Neural progenitor cell (in vitro differentiated cells): ENCODE data around the gene GGTLC2. TPM values are rescaled to one million over a fixed set of nuclear protein-coding genes. Genes with fewer than 3 reads are reported as not detected.

Experiments used
- DNase-seq: peaks from one replicate; pipeline ENCODE4 v3.0.0-alpha.2; 2016; ENCODE audit warnings: low spot score
- H2AFZ ChIP-seq: fragments of 200-600 bp; sonication (generic); replicated peaks from 2 replicates; pipeline ENCODE4 v1.6.1; 2016; ENCODE audit warnings: antibody characterized with exemption
- H3F3A ChIP-seq: fragments of 200-600 bp; sonication (generic); 2 replicates; pipeline ENCODE4 v1.6.1; 2016; ENCODE audit warnings: antibody characterized with exemption, low read depth
- H3K27ac ChIP-seq: fragments of 200-600 bp; sonication (generic); 2 replicates; pipeline ENCODE4 v1.5.1; 2016; ENCODE audit warnings: mild to moderate bottlenecking
- H3K27me3 ChIP-seq: fragments of 200-600 bp; sonication (generic); 2 replicates; pipeline ENCODE4 v1.6.1; 2016; ENCODE audit warnings: mild to moderate bottlenecking, moderate library complexity
- H3K36me3 ChIP-seq: fragments of 200-600 bp; sonication (generic); 2 replicates; pipeline ENCODE4 v1.5.1; 2016
- H3K4me1 ChIP-seq: fragments of 200-600 bp; sonication (generic); 2 replicates; pipeline ENCODE4 v1.6.1; 2016; ENCODE audit warnings: mixed run types
- H3K4me2 ChIP-seq: fragments of 200-600 bp; sonication (generic); 2 replicates; pipeline ENCODE4 v1.6.1; 2016
- H3K4me3 ChIP-seq: fragments of 200-600 bp; sonication (generic); 2 replicates; pipeline ENCODE4 v1.5.1; 2016
- H3K79me2 ChIP-seq: fragments of 200-600 bp; sonication (generic); 2 replicates; pipeline ENCODE4 v1.6.1; 2016; ENCODE audit warnings: low read depth
- H3K9ac ChIP-seq: fragments of 200-600 bp; sonication (generic); 2 replicates; pipeline ENCODE4 v1.6.1; 2016
- H3K9me3 ChIP-seq: fragments of 200-600 bp; sonication (generic); 2 replicates; pipeline ENCODE4 v1.5.1; 2016; ENCODE audit warnings: low read depth
- H4K20me1 ChIP-seq: fragments of 200-600 bp; sonication (generic); 2 replicates; pipeline ENCODE4 v1.6.1; 2016; ENCODE audit warnings: low read depth
- H3K27ac Mint-ChIP-seq: 3 replicates; pipeline ENCODE4 v1.8.0; 2021; ENCODE audit warnings: mixed read lengths
- H3K27me3 Mint-ChIP-seq: 2 replicates; pipeline ENCODE4 v1.8.0; 2022; ENCODE audit warnings: low read depth, mild to moderate bottlenecking, inconsistent platforms, moderate library complexity, mixed read lengths; ENCODE audit not compliant: insufficient read depth
- H3K36me3 Mint-ChIP-seq: 3 replicates; pipeline ENCODE4 v1.8.0; 2021; ENCODE audit warnings: mixed read lengths
- H3K4me1 Mint-ChIP-seq: 3 replicates; pipeline ENCODE4 v1.8.0; 2021; ENCODE audit warnings: mixed read lengths
- H3K4me3 Mint-ChIP-seq: 3 replicates; pipeline ENCODE4 v1.8.0; 2021; ENCODE audit warnings: mild to moderate bottlenecking, moderate library complexity, mixed read lengths
- H3K9me3 Mint-ChIP-seq: 3 replicates; pipeline ENCODE4 v1.8.0; 2020; ENCODE audit warnings: mixed read lengths
- CTCF ChIP-seq: fragments of 200-600 bp; sonication (generic); IDR thresholded peaks from 2 replicates; pipeline ENCODE4 v1.5.1; 2017; ENCODE audit warnings: antibody characterized with exemption, mild to moderate bottlenecking
- EZH2 ChIP-seq: fragments of 200-600 bp; sonication (generic); IDR thresholded peaks from 2 replicates; pipeline ENCODE4 v1.6.1; 2017; ENCODE audit warnings: antibody characterized with exemption, mild to moderate bottlenecking, moderate library complexity
- EZH2phosphoT487 ChIP-seq: fragments of 200-600 bp; sonication (generic); IDR thresholded peaks from 2 replicates; pipeline ENCODE4 v1.6.1; 2017; ENCODE audit warnings: antibody characterized with exemption
- total RNA-seq: library from RNA; depleted of rRNA; stranded (reverse); fragments of >200 nt; gene quantifications from 2 replicates; pipeline ENCODE4 v1.2.3, GENCODE V29; 2015; ENCODE audit warnings: low replicate concordance

Gene GGTLC2
- total RNA-seq, 1 donor from 2014 or later = not detected

GRCh38 chr22:22687638-22688500 lies 43.5 kb downstream of the GGTLC2 start:
- H3K4me3 Mint-ChIP-seq = no peak overlapping the region
- H3K79me2 ChIP-seq = no peaks in the 10 kb centered on the region
- H3K9ac ChIP-seq = no peak overlapping the region
- peak; percentile 67 for DNase-seq
- H3K4me3 ChIP-seq = no peak overlapping the region
- H3K4me1 Mint-ChIP-seq = peaks cover 4% of the 10 kb centered on the region
- H3K27me3 ChIP-seq = peaks cover 70% of the 10 kb centered on the region
- TF ChIP-seq EZH2 (no peak), EZH2phosphoT487 (no peak), CTCF (peak; percentile 82)
- no peaks in the 10 kb centered on the region for H3K27me3 Mint-ChIP-seq
- H3F3A ChIP-seq = no peaks in the 10 kb centered on the region
- no peaks in the 10 kb centered on the region for H3K36me3 Mint-ChIP-seq
- no peak overlapping the region for H3K27ac ChIP-seq
- no peak overlapping the region for H3K4me2 ChIP-seq
- H2AFZ ChIP-seq = no peak overlapping the region
- no peak overlapping the region for H3K27ac Mint-ChIP-seq
- no peaks in the 10 kb centered on the region for H3K4me1 ChIP-seq
- no peaks in the 10 kb centered on the region for H3K9me3 Mint-ChIP-seq
- no peaks in the 10 kb centered on the region for H3K36me3 ChIP-seq
- no peaks in the 10 kb centered on the region for H3K9me3 ChIP-seq
- no peaks in the 10 kb centered on the region for H4K20me1 ChIP-seq

DNA sequence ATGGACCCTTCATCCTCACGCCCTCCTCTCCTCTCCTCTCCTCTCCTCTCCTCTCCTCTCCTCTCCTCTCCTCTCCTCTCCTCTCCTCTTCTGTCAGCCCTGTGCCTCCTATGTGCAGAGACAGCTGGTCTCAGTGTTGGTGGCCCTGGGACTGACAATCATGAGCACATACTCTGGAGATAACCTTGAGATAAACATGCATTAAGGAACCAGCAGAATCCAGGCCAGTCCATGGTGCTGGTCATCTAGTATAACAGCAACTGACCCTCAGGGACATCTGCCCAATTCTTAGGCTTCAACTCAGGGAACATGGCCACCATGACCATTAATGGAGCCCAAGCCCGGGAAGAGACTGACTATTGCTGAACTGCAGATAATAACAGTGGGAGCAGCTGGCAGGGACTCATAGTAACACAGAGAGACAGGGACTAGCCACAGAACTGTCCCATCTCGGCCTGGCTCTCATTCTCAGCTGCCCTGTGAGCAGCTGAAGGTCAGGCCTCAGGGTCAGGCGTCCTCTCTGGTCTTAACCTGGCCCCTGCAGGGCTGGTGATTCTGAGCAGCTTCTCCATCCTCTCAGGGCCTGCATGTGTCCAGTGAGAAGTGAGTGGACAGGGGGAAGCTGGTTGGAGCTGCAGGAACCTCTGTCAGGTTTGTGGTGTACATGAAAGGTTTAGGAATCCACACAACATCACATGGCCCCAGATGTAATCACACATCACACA lies 45.4 kb downstream of the GGTLC2 start:
- Mint-ChIP-seq H3K4me3 (no peak overlapping the region), H3K27me3 (no peaks in the 10 kb centered on the region), H3K36me3 (no peaks in the 10 kb centered on the region), H3K27ac (no peak overlapping the region), H3K4me1 (peaks cover 4% of the 10 kb centered on the region), H3K9me3 (no peaks in the 10 kb centered on the region)
- Histone ChIP-seq H3K36me3 (no peaks in the 10 kb centered on the region), H3K4me3 (no peak overlapping the region), H4K20me1 (no peaks in the 10 kb centered on the region), H3F3A (no peaks in the 10 kb centered on the region), H3K27me3 (peaks cover 72% of the 10 kb centered on the region), H3K9me3 (no peaks in the 10 kb centered on the region), H3K79me2 (no peaks in the 10 kb centered on the region), H2AFZ (no peak overlapping the region), H3K4me1 (no peaks in the 10 kb centered on the region), H3K4me2 (no peak overlapping the region), H3K9ac (no peak overlapping the region), H3K27ac (no peak overlapping the region)
- no peak for DNase-seq
- TF ChIP-seq EZH2 (no peak), CTCF (no peak), EZH2phosphoT487 (no peak)

GRCh38 chr22:22691055-22691454 lies 46.6 kb downstream of the GGTLC2 start:
- Mint-ChIP-seq H3K27ac (no peak overlapping the region), H3K4me3 (no peak overlapping the region), H3K27me3 (no peaks in the 10 kb centered on the region), H3K36me3 (no peaks in the 10 kb centered on the region), H3K4me1 (peaks cover 4% of the 10 kb centered on the region), H3K9me3 (no peaks in the 10 kb centered on the region)
- no peak for DNase-seq
- Histone ChIP-seq H3K4me1 (no peaks in the 10 kb centered on the region), H3K27me3 (peaks cover 84% of the 10 kb centered on the region), H3K9ac (no peak overlapping the region), H4K20me1 (no peaks in the 10 kb centered on the region), H3K4me3 (no peak overlapping the region), H3K36me3 (no peaks in the 10 kb centered on the region), H3K79me2 (no peaks in the 10 kb centered on the region), H3K9me3 (no peaks in the 10 kb centered on the region), H3F3A (no peaks in the 10 kb centered on the region), H3K4me2 (no peak overlapping the region), H3K27ac (no peak overlapping the region), H2AFZ (no peak overlapping the region)
- TF ChIP-seq EZH2phosphoT487 = no peak
- no peak for TF ChIP-seq EZH2
- no peak for TF ChIP-seq CTCF
